K562 (cell line): ENCODE results near the gene OBSL1. TPM values are rescaled to one million over a fixed set of nuclear protein-coding genes. Genes with fewer than 3 reads are reported as not detected.

ENCODE experiments used
- REST ChIP-seq, 2 experiments: fragments of 450-650 bp; formaldehyde crosslinking in 1 of 2; IDR thresholded peaks; 2 replicates each; pipeline versions ENCODE4 v1.4.0 to v1.6.1; 2014 to 2020; ENCODE audit warnings: mild to moderate bottlenecking in 2 of 2, borderline replicate concordance in 1 of 2, low read depth in 1 of 2
- TAF15 ChIP-seq: fragments of 200-400 bp; formaldehyde crosslinking; IDR thresholded peaks from 2 replicates; pipeline ENCODE4 v1.6.1; 2017; ENCODE audit warnings: mild to moderate bottlenecking, low read depth, low read length, moderate library complexity
- ZNF584 ChIP-seq: fragments of 200-800 bp; sonication (Bioruptor generic); IDR thresholded peaks from 2 replicates; pipeline ENCODE4 v1.6.1; 2016; ENCODE audit warnings: low read depth, mild to moderate bottlenecking, missing genetic modification characterization, missing compliant biosample characterization
- polyA plus RNA-seq, 8 experiments: library from polyadenylated mRNA; depleted of rRNA in 4 of 8; stranded (reverse) in 5 of 8; unstranded in 3 of 8; fragments of >200 nt; fragmentation: Nextera tagmentation in 2 of 8; fragmentation: Illumina TruSeq in 1 of 8; extraction: Ambion mirVana in 2 of 8; extraction: Trizol in 1 of 8; gene quantifications; 2 replicates each; pipeline versions ENCODE4 v1.2.1 to v1.2.3, GENCODE V29; 2011 to 2014; ENCODE audit warnings: inconsistent platforms in 1 of 8, missing spikeins in 1 of 8
- total RNA-seq, 7 experiments: library from RNA; depleted of rRNA in 6 of 7; stranded (reverse); fragments of >200 nt in 6 of 7; fragmentation: Illumina TruSeq in 2 of 7; extraction: Trizol in 2 of 7; gene quantifications; 2 replicates each; pipeline versions ENCODE4 v1.2.1 to v1.2.3, GENCODE V29; 2011 to 2021; ENCODE audit warnings: low replicate concordance in 1 of 7

OBSL1 gene
- total and polyA plus RNA-seq, 9 of the 15 experiments (the other 6 are each of a cell fraction or from before 2014, with no cell fraction given) = 1.2 to 26.6 (median 8.6) TPM

- no peak for TF ChIP-seq REST (IDR thresholded peaks at IDR 0.05; ENCODE audit: borderline replicate concordance)
- TF ChIP-seq REST (CRISPR knock-in tag; IDR thresholded peaks at IDR 0.05; ENCODE audit: low read depth) = no peak
- no peak for TF ChIP-seq ZNF584
- TF ChIP-seq TAF15 = no peak
These were observed 47.4 kb upstream of the OBSL1 start (continued) for GRCh38 chr2:219618733-219619122.
